Prostate gland (tissue), 2 donors: ENCODE results near the gene TMEM144. TPM values are rescaled to one million over a fixed set of nuclear protein-coding genes. Genes with fewer than 3 reads are reported as not detected.
"Not testable (repeated sequence)": the region's sequence is repeated elsewhere in the genome, so short reads cannot be mapped to it uniquely, and the experiment has no call there.

Experiments used
- DNase-seq: peaks from one replicate; pipeline ENCODE4 v3.0.0-alpha.2; 2019; ENCODE audit warnings: low spot score
- H3K27ac ChIP-seq, 2 donors: fragments of 200-600 bp; sonication (generic); 2 replicates each; pipeline ENCODE4 v1.5.1; 2017 to 2019
- H3K27me3 ChIP-seq: fragments of 200-600 bp; sonication (generic); replicated peaks from 2 replicates; pipeline ENCODE4 v1.5.1; 2019; ENCODE audit not compliant: insufficient read depth
- H3K36me3 ChIP-seq, 2 donors: fragments of 200-600 bp; sonication (generic); 1 replicate in 1 of 2; 2 replicates in 1 of 2; pipeline versions ENCODE4 v1.5.1 to v1.8.1; 2017 to 2019
- H3K4me1 ChIP-seq: fragments of 200-600 bp; sonication (generic); replicated peaks from 2 replicates; pipeline ENCODE4 v1.5.1; 2019
- H3K4me3 ChIP-seq, 2 donors: fragments of 200-600 bp; sonication (generic); 2 replicates each; pipeline ENCODE4 v1.5.1; 2017 to 2019
- H3K9me3 ChIP-seq: fragments of 200-600 bp; sonication (generic); 2 replicates; pipeline ENCODE4 v1.5.1; 2017
- POLR2A ChIP-seq: fragments of 450-650 bp; IDR thresholded peaks from one replicate; pipeline ENCODE4 v1.6.1; 2016; ENCODE audit warnings: antibody characterized with exemption, mild to moderate bottlenecking
- POLR2AphosphoS5 ChIP-seq: sonication (generic); formaldehyde crosslinking; IDR thresholded peaks from one replicate; pipeline ENCODE4 v1.6.1; 2017; ENCODE audit warnings: antibody characterized with exemption
- WGBS: methylation state at CpG from one replicate; pipeline ENCODE4 v1.1.5; 2018; 5-methylcytosine and 5-hydroxymethylcytosine counted together
- intact Hi-C: fragments of 100-400 bp; cut with DNase I; formaldehyde crosslinking; loops from one replicate; pipeline ENCODE4 v1.14.2; 2022
- total RNA-seq, 2 donors: library from RNA; depleted of rRNA; stranded (reverse); fragments of >200 nt; gene quantifications; one replicate each; pipeline ENCODE4 v1.1.0, GENCODE V29; 2016
- TF ChIP-seq, protein P1 (sequence below), 4 experiments: fragments of 200-600 bp in 2 of 4; fragments of 450-650 bp in 2 of 4; sonication (generic) in 2 of 4; IDR thresholded peaks; 1 replicate in 3 of 4; 2 replicates in 1 of 4; pipeline ENCODE4 v1.5.1; 2016 to 2019; ENCODE audit warnings: antibody characterized with exemption in 4 of 4, mild to moderate bottlenecking in 2 of 4, moderate library complexity in 2 of 4

TMEM144 gene
- total RNA-seq, 2 donors from 2014 or later: 7.5 to 8.1 TPM

- Histone ChIP-seq H3K27me3 (no peaks in the 10 kb centered on the region), H3K4me3 (no peak overlapping the region), H3K36me3 (no peaks in the 10 kb centered on the region), H3K4me1 (no peaks in the 10 kb centered on the region), H3K9me3 (no peaks in the 10 kb centered on the region), H3K27ac (no peak overlapping the region)
- intact Hi-C loops: no loop called here
- TF ChIP-seq POLR2AphosphoS5: no peak
- TF ChIP-seq, protein P1, sequence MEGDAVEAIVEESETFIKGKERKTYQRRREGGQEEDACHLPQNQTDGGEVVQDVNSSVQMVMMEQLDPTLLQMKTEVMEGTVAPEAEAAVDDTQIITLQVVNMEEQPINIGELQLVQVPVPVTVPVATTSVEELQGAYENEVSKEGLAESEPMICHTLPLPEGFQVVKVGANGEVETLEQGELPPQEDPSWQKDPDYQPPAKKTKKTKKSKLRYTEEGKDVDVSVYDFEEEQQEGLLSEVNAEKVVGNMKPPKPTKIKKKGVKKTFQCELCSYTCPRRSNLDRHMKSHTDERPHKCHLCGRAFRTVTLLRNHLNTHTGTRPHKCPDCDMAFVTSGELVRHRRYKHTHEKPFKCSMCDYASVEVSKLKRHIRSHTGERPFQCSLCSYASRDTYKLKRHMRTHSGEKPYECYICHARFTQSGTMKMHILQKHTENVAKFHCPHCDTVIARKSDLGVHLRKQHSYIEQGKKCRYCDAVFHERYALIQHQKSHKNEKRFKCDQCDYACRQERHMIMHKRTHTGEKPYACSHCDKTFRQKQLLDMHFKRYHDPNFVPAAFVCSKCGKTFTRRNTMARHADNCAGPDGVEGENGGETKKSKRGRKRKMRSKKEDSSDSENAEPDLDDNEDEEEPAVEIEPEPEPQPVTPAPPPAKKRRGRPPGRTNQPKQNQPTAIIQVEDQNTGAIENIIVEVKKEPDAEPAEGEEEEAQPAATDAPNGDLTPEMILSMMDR (IDR thresholded peaks at IDR 0.05): no peak
- no peak for TF ChIP-seq POLR2A
- DNase-seq: no peak
- WGBS: 100% methylated on average over 1 of the region's 1 CpG
Measured at GRCh38 chr4:158214856-158215255, 4.6 kb downstream of the TMEM144 start.

DNA sequence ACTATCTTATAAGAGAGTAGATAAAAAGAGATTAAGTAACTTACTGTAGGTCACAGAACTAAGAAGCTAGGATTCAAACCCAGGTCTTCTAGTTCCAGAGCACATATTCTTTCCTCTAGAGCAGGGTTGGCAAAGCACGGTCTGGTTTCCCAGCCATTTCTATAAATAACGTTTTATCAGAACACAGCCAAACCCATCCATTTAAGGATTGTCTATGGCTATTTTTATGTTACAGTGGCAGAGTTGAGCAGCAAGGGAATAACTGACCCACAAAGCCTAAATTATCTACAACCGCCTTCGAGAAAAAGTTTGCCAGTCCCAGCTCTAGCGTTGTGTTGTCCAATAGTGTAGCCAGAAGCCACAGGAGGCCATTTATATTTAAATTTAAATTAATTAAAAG is 7.5 kb downstream of the TMEM144 start:
- Histone ChIP-seq H3K27ac (no peak overlapping the region), H3K4me1 (no peaks in the 10 kb centered on the region), H3K27me3 (no peaks in the 10 kb centered on the region), H3K9me3 (no peaks in the 10 kb centered on the region), H3K4me3 (no peak overlapping the region), H3K36me3 (no peaks in the 10 kb centered on the region)
- TF ChIP-seq, protein P1 (IDR thresholded peaks at IDR 0.05): no peak
- no peak for TF ChIP-seq POLR2A
- no peak for TF ChIP-seq POLR2AphosphoS5
- no peak for DNase-seq
- intact Hi-C loops: no loop called here
- WGBS: 87% methylated on average over 5 of the region's 5 CpGs

DNA sequence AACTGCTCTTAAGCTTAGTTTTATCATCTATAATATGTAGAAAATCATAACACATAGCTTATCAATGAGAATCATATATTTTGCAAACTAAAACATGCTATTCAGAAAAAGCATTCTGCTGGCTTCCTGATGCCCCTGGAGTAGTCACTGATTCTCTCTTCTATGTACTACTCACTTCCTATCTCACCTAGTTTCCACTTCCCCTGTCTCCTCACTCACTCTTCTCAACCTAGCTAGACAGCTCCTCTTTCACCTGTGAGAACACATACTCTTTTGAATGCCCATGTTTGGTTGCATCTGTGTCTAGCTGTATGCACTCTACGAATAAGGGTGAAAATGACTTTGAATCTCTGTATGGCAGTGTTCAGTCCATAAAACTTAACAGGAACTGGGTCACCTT is 9.3 kb downstream of the TMEM144 start:
- no peak for DNase-seq
- Histone ChIP-seq H3K27ac (no peak overlapping the region), H3K4me1 (no peaks in the 10 kb centered on the region), H3K9me3 (no peaks in the 10 kb centered on the region), H3K27me3 (no peaks in the 10 kb centered on the region), H3K4me3 (no peak overlapping the region), H3K36me3 (no peaks in the 10 kb centered on the region)
- intact Hi-C loops: no loop called here
- WGBS: 90% methylated on average over 1 of the region's 1 CpG
- TF ChIP-seq, protein P1 (IDR thresholded peaks at IDR 0.05): no peak
- TF ChIP-seq POLR2A (no peak), POLR2AphosphoS5 (no peak)

GRCh38 chr4:158224318-158224717 is 14.0 kb downstream of the TMEM144 start:
- H3K27me3 ChIP-seq, H3K36me3 ChIP-seq, H3K9me3 ChIP-seq, H3K4me1 ChIP-seq, H3K4me3 ChIP-seq, DNase-seq, H3K27ac ChIP-seq, intact Hi-C loops: not testable (repeated sequence)
- WGBS: 75% methylated on average over 4 of the region's 4 CpGs

DNA sequence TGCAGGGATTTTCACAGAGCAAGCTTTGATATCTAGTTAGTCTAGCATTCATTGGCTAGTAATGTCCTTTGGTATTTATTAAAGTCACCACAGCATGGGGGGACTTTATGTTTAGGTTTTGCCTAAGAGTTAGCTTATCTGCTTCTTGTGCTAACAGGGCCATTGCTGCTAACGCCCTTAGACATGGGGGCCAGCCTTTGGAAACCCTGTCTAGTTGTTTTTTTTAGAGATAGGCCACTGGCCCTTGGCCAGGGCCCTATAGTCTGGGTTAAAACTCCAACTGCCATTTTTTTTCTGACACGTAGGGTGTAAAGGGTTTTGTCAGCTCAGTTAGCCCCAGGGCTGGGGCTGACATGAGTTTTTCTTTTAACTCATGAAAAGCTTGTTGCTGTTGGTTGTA is 14.7 kb downstream of the TMEM144 start:
- 93% methylated on average over 2 of the region's 2 CpGs for WGBS

DNA sequence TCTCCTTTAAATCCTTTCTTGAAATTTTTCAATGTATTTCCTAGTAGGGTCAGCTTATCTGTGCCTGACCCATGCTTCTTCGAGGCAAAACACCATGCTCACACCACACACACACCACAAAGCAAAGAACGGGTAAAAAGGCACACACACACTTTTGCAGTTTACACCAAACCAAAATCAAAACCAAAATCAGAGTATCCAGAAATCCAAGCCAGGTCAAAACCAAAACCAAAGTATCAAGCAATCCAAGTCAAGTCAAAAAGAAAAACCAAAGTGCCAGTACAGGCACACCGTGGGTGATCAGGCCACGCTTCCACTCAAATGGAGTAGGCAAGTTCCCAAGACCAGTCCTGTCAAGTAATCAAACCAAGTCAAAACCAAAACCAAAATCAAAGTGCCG is 17.6 kb downstream of the TMEM144 start:
- H3K36me3 ChIP-seq, H3K27ac ChIP-seq, H3K4me1 ChIP-seq, H3K27me3 ChIP-seq, intact Hi-C loops, DNase-seq, H3K4me3 ChIP-seq, H3K9me3 ChIP-seq: not testable (repeated sequence)
- 97% methylated on average over 5 of the region's 5 CpGs for whole genome bisulfite sequencing

More for the DNA sequence above, 14.7 kb downstream of the TMEM144 start:
- H3K9me3 ChIP-seq, H3K4me1 ChIP-seq, H3K27me3 ChIP-seq, intact Hi-C loops, H3K27ac ChIP-seq, H3K4me3 ChIP-seq, H3K36me3 ChIP-seq, DNase-seq: not testable (repeated sequence)

DNA sequence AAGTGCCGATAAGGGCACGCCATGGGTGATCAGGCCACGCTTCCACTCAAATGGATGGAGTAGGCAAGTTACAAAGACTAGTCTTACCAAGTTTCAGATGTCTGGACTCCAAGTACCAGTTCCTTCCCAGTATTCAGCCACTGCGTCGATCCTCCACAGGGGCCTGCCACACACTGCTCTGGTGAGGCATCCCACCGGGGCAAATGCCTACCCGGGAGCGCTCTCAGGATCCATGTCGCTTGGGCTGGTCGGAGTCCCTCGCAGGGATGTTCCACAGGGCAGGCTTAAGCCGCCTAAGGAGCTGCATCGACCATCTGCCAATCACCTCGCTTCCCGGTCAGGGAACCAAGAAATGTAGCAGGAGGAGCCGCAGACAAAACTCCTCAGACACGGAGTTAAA is 18.1 kb downstream of the TMEM144 start:
- DNase-seq, H3K27me3 ChIP-seq, intact Hi-C loops, H3K4me1 ChIP-seq, H3K36me3 ChIP-seq, H3K27ac ChIP-seq, H3K4me3 ChIP-seq, H3K9me3 ChIP-seq: not testable (repeated sequence)
- 97% methylated on average over 14 of the region's 17 CpGs for WGBS
